ENCODE data around the gene C1GALT1C1L.

- TF ChIP-seq CTCF (conservative IDR thresholded peaks at IDR 0.05), result no peak
- no peak for TF ChIP-seq ZFX (IDR thresholded peaks at IDR 0.05)
Observed at GRCh38 chr2:43675646-43676321, 445 bp downstream of the C1GALT1C1L start.

Measured in C4-2B (cell line).